GM23338 (cell line): Measurements from ENCODE around the gene SCN3B. TPM values are rescaled to one million over a fixed set of nuclear protein-coding genes. Genes with fewer than 3 reads are reported as not detected.

Experiments
- ATAC-seq: fragments of 200-7000 bp; cut with Tn5 transposase; 3 replicates; pipeline ENCODE4 v1.9.1; 2020
- DNase-seq: peaks from one replicate; pipeline ENCODE4 v3.0.0-alpha.2; 2015; ENCODE audit warnings: low spot score
- H2AFZ ChIP-seq: fragments of 200-600 bp; sonication (generic); 2 replicates; pipeline ENCODE4 v1.8.0; 2016; ENCODE audit warnings: antibody characterized with exemption, mild to moderate bottlenecking, moderate library complexity
- H3F3A ChIP-seq: fragments of 200-600 bp; sonication (generic); replicated peaks from 2 replicates; pipeline ENCODE4 v1.8.0; 2017; ENCODE audit warnings: antibody characterized with exemption, mixed run types, low read depth
- H3K27ac ChIP-seq: fragments of 200-600 bp; sonication (generic); 2 replicates; pipeline ENCODE4 v1.6.1; 2016; ENCODE audit warnings: low read depth
- H3K27me3 ChIP-seq: fragments of 200-600 bp; sonication (generic); 2 replicates; pipeline ENCODE4 v1.8.0; 2016; ENCODE audit warnings: mild to moderate bottlenecking, mixed run types, moderate library complexity; ENCODE audit not compliant: insufficient read depth
- H3K36me3 ChIP-seq: fragments of 200-600 bp; sonication (generic); 2 replicates; pipeline ENCODE4 v1.8.0; 2016; ENCODE audit warnings: mild to moderate bottlenecking; ENCODE audit not compliant: insufficient read depth
- H3K4me1 ChIP-seq: fragments of 200-600 bp; sonication (generic); 2 replicates; pipeline ENCODE4 v1.8.0; 2016; ENCODE audit warnings: mild to moderate bottlenecking, moderate library complexity; ENCODE audit not compliant: insufficient read depth
- H3K4me2 ChIP-seq: fragments of 200-600 bp; sonication (generic); 2 replicates; pipeline ENCODE4 v1.7.1; 2017; ENCODE audit warnings: mixed run types
- H3K4me3 ChIP-seq: fragments of 200-600 bp; sonication (generic); 2 replicates; pipeline ENCODE4 v1.6.1; 2016; ENCODE audit warnings: mixed run types
- H3K79me2 ChIP-seq: fragments of 200-600 bp; sonication (generic); replicated peaks from 2 replicates; pipeline ENCODE4 v1.8.0; 2017; ENCODE audit warnings: mild to moderate bottlenecking; ENCODE audit not compliant: insufficient read depth
- H3K9me2 ChIP-seq: fragments of 200-600 bp; sonication (generic); 2 replicates; pipeline ENCODE4 v1.8.0; 2017; ENCODE audit not compliant: insufficient read depth
- H4K20me1 ChIP-seq: fragments of 200-600 bp; sonication (generic); replicated peaks from 2 replicates; pipeline ENCODE4 v1.8.0; 2017; ENCODE audit warnings: mild to moderate bottlenecking; ENCODE audit not compliant: insufficient read depth
- H3K27ac Mint-ChIP-seq: 2 replicates; pipeline ENCODE4 v1.8.0; 2020; ENCODE audit warnings: inconsistent platforms, mild to moderate bottlenecking, moderate library complexity, mixed read lengths
- H3K27me3 Mint-ChIP-seq: 3 replicates; pipeline ENCODE4 v1.8.0; 2022; ENCODE audit warnings: low read depth, mild to moderate bottlenecking, moderate library complexity, mixed read lengths, inconsistent platforms; ENCODE audit not compliant: insufficient read depth, poor library complexity
- H3K36me3 Mint-ChIP-seq: 3 replicates; pipeline ENCODE4 v1.8.0; 2021; ENCODE audit warnings: low read depth, mild to moderate bottlenecking, inconsistent platforms, moderate library complexity, mixed read lengths
- H3K4me1 Mint-ChIP-seq: 3 replicates; pipeline ENCODE4 v1.8.0; 2020; ENCODE audit warnings: mild to moderate bottlenecking, inconsistent platforms, mixed read lengths
- H3K4me3 Mint-ChIP-seq: 3 replicates; pipeline ENCODE4 v1.8.0; 2021; ENCODE audit warnings: moderate library complexity, mild to moderate bottlenecking, inconsistent platforms, mixed read lengths
- H3K9me3 Mint-ChIP-seq: 3 replicates; pipeline ENCODE4 v1.8.0; 2020; ENCODE audit warnings: moderate library complexity, mild to moderate bottlenecking, inconsistent platforms, mixed read lengths
- CREB1 ChIP-seq: fragments of 250-450 bp; sonication (Bioruptor Pico); IDR thresholded peaks from 2 replicates; pipeline ENCODE4 v1.5.0; 2020; ENCODE audit warnings: low read depth, mild to moderate bottlenecking, moderate library complexity
- CTCF ChIP-seq, 2 experiments: fragments of 200-600 bp in 1 of 2; sonication (generic) in 1 of 2; conservative IDR thresholded peaks; 2 replicates each; pipeline versions ENCODE4 v1.5.1 to v1.6.1; 2016 to 2017; ENCODE audit warnings: antibody characterized with exemption in 2 of 2, low read depth in 2 of 2, mild to moderate bottlenecking in 2 of 2, moderate library complexity in 1 of 2
- ETS1 ChIP-seq: IDR thresholded peaks from 2 replicates; pipeline ENCODE4 v1.6.1; 2016; ENCODE audit warnings: antibody characterized with exemption
- EZH2 ChIP-seq: fragments of 200-600 bp; sonication (generic); IDR thresholded peaks from one replicate; pipeline ENCODE4 v1.8.0; 2017; ENCODE audit warnings: antibody characterized with exemption, mild to moderate bottlenecking, low read depth; ENCODE audit not compliant: unreplicated experiment
- EZH2phosphoT487 ChIP-seq: fragments of 200-600 bp; sonication (generic); IDR thresholded peaks from one replicate; pipeline ENCODE4 v1.8.1; 2018; ENCODE audit warnings: antibody characterized with exemption; ENCODE audit not compliant: unreplicated experiment
- JUNB ChIP-seq: IDR thresholded peaks from one replicate; pipeline ENCODE4 v1.6.1; 2016; ENCODE audit warnings: antibody characterized with exemption; ENCODE audit not compliant: unreplicated experiment
- NANOG ChIP-seq: IDR thresholded peaks from 2 replicates; pipeline ENCODE4 v1.6.1; 2016; ENCODE audit warnings: antibody characterized with exemption, borderline replicate concordance
- POLR2AphosphoS5 ChIP-seq: IDR thresholded peaks from 2 replicates; pipeline ENCODE4 v1.6.1; 2016; ENCODE audit warnings: antibody characterized with exemption, low read depth
- REST ChIP-seq: IDR thresholded peaks from one replicate; pipeline ENCODE4 v1.6.1; 2018; ENCODE audit warnings: antibody characterized with exemption; ENCODE audit not compliant: unreplicated experiment
- STAT1 ChIP-seq: IDR thresholded peaks from one replicate; pipeline ENCODE4 v1.6.1; 2016; ENCODE audit warnings: antibody characterized with exemption; ENCODE audit not compliant: unreplicated experiment
- ZNF114 ChIP-seq: fragments of 250-450 bp; sonication (Bioruptor Pico); IDR thresholded peaks from 2 replicates; pipeline ENCODE4 v1.5.0; 2020; ENCODE audit warnings: mild to moderate bottlenecking, moderate library complexity
- ZNF331 ChIP-seq: fragments of 250-450 bp; sonication (Bioruptor Pico); IDR thresholded peaks from 2 replicates; pipeline ENCODE4 v1.5.0; 2020; ENCODE audit warnings: low read depth, mild to moderate bottlenecking, moderate library complexity
- ZNF462 ChIP-seq: fragments of 250-450 bp; sonication (Bioruptor Pico); IDR thresholded peaks from 2 replicates; pipeline ENCODE4 v1.5.0; 2020; ENCODE audit warnings: mild to moderate bottlenecking, moderate library complexity
- polyA plus RNA-seq: library from polyadenylated mRNA; unstranded; fragments of >200 nt; fragmentation: Nextera tagmentation; extraction: Ambion mirVana; gene quantifications from 2 replicates; pipeline ENCODE4 v1.2.1, GENCODE V29; 2016
- total RNA-seq: library from RNA; depleted of rRNA; stranded (reverse); fragments of >200 nt; shearing (Covaris generic); gene quantifications from 2 replicates; pipeline ENCODE4 v1.2.3, GENCODE V29; 2014

SCN3B gene
- total and polyA plus RNA-seq, 2 experiments from 2014 or later = 0.74 to 1.7 TPM

GRCh38 chr11:123684601-123685000 is 30.2 kb upstream of the SCN3B start:
- no peaks in the 10 kb centered on the region for H3K36me3 Mint-ChIP-seq

More at GRCh38 chr11:123684601-123685000, 30.2 kb upstream of the SCN3B start:
- Histone ChIP-seq H3K27me3 (no peaks in the 10 kb centered on the region), H4K20me1 (no peaks in the 10 kb centered on the region), H3K36me3 (no peaks in the 10 kb centered on the region), H2AFZ (no peak overlapping the region), H3K4me1 (no peaks in the 10 kb centered on the region; the same call in 1 of the 2 replicates), H3K27ac (no peak overlapping the region), H3F3A (no peaks in the 10 kb centered on the region), H3K4me2 (no peak overlapping the region), H3K9me2 (no peaks in the 10 kb centered on the region), H3K79me2 (no peaks in the 10 kb centered on the region), H3K4me3 (no peak overlapping the region)
- Mint-ChIP-seq H3K9me3 (no peaks in the 10 kb centered on the region), H3K4me3 (no peak overlapping the region), H3K4me1 (peaks cover 11% of the 10 kb centered on the region; the same call in 2 of the 3 replicates), H3K27me3 (peaks cover 5% of the 10 kb centered on the region), H3K27ac (no peak overlapping the region)
- ATAC-seq (no peak), DNase-seq (no peak)
- TF ChIP-seq ZNF462 = no peak
- no peak for TF ChIP-seq ZNF114 (CRISPR knock-in tag)
- TF ChIP-seq JUNB = no peak
- TF ChIP-seq STAT1 = no peak
- TF ChIP-seq EZH2 = no peak
- no peak for TF ChIP-seq NANOG
- TF ChIP-seq CREB1 = no peak
- TF ChIP-seq EZH2phosphoT487 = no peak
- TF ChIP-seq ETS1 = no peak
- no peak for TF ChIP-seq CTCF (conservative IDR thresholded peaks at IDR 0.05; ENCODE audit: low read depth in 2 of 2)
- TF ChIP-seq REST = no peak
- no peak for TF ChIP-seq POLR2AphosphoS5
- TF ChIP-seq ZNF331 (CRISPR knock-in tag) = no peak
